Measurements from ENCODE around the gene PKD1. TPM values are rescaled to one million over a fixed set of nuclear protein-coding genes. Genes with fewer than 3 reads are reported as not detected.

PKD1 gene
- total RNA-seq, 1 experiment from 2014 or later: 137 TPM

- CTCF ChIA-PET: no interaction called here
- H2AFZ ChIP-seq (ENCODE audit: low read depth, low read length, poor library complexity, severe bottlenecking): no peak overlapping the region
- peaks cover 45 to 73% of the 10 kb centered on the region in 2 experiments for H3K4me1 ChIP-seq (ENCODE audit: control insufficient read depth in 1 of 2, insufficient read depth in 2 of 2, low read length in 2 of 2)
- H3K27ac ChIP-seq (ENCODE audit: low read depth, low read length): peak overlapping the region; percentile 80; the same call in 1 of the 2 replicates
- TF ChIP-seq TCF7L2 (IDR thresholded peaks at IDR 0.05; ENCODE audit: borderline replicate concordance, extremely low read depth, insufficient read depth, insufficient read length) (no peak), FOSL1 (IDR thresholded peaks at IDR 0.05; ENCODE audit: low read depth) (no peak), ELF1 (IDR thresholded peaks at IDR 0.05; ENCODE audit: borderline replicate concordance, low read depth) (no peak), ZNF274 (IDR thresholded peaks at IDR 0.05; ENCODE audit: low read depth, low read length) (no peak), CBX3 (IDR thresholded peaks at IDR 0.05; ENCODE audit: low read depth) (no peak), SRF (IDR thresholded peaks at IDR 0.05; ENCODE audit: low read depth) (no peak), ZFX (IDR thresholded peaks at IDR 0.05) (no peak), YY1 (IDR thresholded peaks at IDR 0.05; ENCODE audit: extremely low read depth, insufficient replicate concordance, low read depth, low read length) (no peak), EGR1 (IDR thresholded peaks at IDR 0.05; ENCODE audit: low read depth) (no peak), POLR2AphosphoS5 (IDR thresholded peaks at IDR 0.05; ENCODE audit: low read depth, low read length) (no peak), POLR2A (IDR thresholded peaks at IDR 0.05; ENCODE audit: borderline replicate concordance, extremely low read depth, insufficient read depth, insufficient read length) (no peak), CEBPB (IDR thresholded peaks at IDR 0.05; ENCODE audit: low read depth) (no peak), SIN3A (IDR thresholded peaks at IDR 0.05; ENCODE audit: low read depth) (no peak), ATF3 (IDR thresholded peaks at IDR 0.05) (no peak), REST (IDR thresholded peaks at IDR 0.05; ENCODE audit: low read depth) (no peak), RAD21 (IDR thresholded peaks at IDR 0.05; ENCODE audit: low read depth) (no peak), EZH2 (IDR thresholded peaks at IDR 0.05) (no peak), SP1 (IDR thresholded peaks at IDR 0.05; ENCODE audit: low read depth) (no peak), MAX (IDR thresholded peaks at IDR 0.05) (no peak), CTCF (IDR thresholded peaks at IDR 0.05 in 2 of 3, conservative IDR thresholded peaks at IDR 0.05 in 1 of 3; ENCODE audit: borderline replicate concordance in 1 of 3, insufficient read depth in 1 of 3, low read depth in 2 of 3, low read length in 2 of 3) (no peak)
- no peak overlapping the region; a peak in 1 of 4 replicates for H3K4me3 ChIP-seq (replicated peaks in 1 of 2; ENCODE audit: low read depth in 1 of 2, low read length in 2 of 2)
- peaks cover 0 to 31% of the 10 kb centered on the region in 2 experiments; a peak in 2 of 4 replicates for H3K36me3 ChIP-seq (ENCODE audit: control insufficient read depth in 1 of 2, insufficient read depth in 2 of 2, low read length in 2 of 2)
- H3K79me2 ChIP-seq (ENCODE audit: insufficient read depth, low read length): peaks cover 92% of the 10 kb centered on the region
- no peaks in the 10 kb centered on the region for H4K20me1 ChIP-seq (ENCODE audit: insufficient read depth)
- H3K9me3 ChIP-seq (ENCODE audit: control insufficient read depth in 1 of 2, insufficient read depth in 1 of 2, low read depth in 1 of 2, low read length in 2 of 2): no peaks in the 10 kb centered on the region
- POLR2A ChIA-PET: no interaction called here
- RAD21 ChIA-PET (ENCODE audit: low non-redundant PET in 1 of 2, low total read pairs in 2 of 2, uncharacterized antibody in 2 of 2, unreplicated experiment in 2 of 2): no interaction called here
- H3K9me2 ChIP-seq (ENCODE audit: insufficient read depth): no peaks in the 10 kb centered on the region
- intact Hi-C loops (cut with micrococcal nuclease): loop anchor here (5.0 kb wide), 1 partner anchor 865 kb away; the partner anchor contains the start of genes HCFC1R1, THOC6 and TNFRSF12A
- H3K27me3 ChIP-seq (ENCODE audit: insufficient read depth, low read length): no peaks in the 10 kb centered on the region
- ATAC-seq: no peak
- H3K9ac ChIP-seq (ENCODE audit: low read length): peak overlapping the region; percentile 98
- peak overlapping the region; percentile 97 for H3K4me2 ChIP-seq (ENCODE audit: low read length)
- DNase-seq (ENCODE audit: low read depth, low spot score): no peak
- BruUV-seq (replicated peaks): no TSS peak
Observed at GRCh38 chr16:2157480-2158261, 22.0 kb upstream of the PKD1 start.

Data from HCT116 (cell line).